ENCODE results near the gene RNF175. TPM values are rescaled to one million over a fixed set of nuclear protein-coding genes. Genes with fewer than 3 reads are reported as not detected.

RNF175 gene
- total RNA-seq, result 0.72 and 2.3 TPM in 2 replicates

- H3K4me3 ChIP-seq (ENCODE audit: low read depth, low read length), result peak within 1 kb of the TSS; percentile 49
- TF ChIP-seq, protein P1, sequence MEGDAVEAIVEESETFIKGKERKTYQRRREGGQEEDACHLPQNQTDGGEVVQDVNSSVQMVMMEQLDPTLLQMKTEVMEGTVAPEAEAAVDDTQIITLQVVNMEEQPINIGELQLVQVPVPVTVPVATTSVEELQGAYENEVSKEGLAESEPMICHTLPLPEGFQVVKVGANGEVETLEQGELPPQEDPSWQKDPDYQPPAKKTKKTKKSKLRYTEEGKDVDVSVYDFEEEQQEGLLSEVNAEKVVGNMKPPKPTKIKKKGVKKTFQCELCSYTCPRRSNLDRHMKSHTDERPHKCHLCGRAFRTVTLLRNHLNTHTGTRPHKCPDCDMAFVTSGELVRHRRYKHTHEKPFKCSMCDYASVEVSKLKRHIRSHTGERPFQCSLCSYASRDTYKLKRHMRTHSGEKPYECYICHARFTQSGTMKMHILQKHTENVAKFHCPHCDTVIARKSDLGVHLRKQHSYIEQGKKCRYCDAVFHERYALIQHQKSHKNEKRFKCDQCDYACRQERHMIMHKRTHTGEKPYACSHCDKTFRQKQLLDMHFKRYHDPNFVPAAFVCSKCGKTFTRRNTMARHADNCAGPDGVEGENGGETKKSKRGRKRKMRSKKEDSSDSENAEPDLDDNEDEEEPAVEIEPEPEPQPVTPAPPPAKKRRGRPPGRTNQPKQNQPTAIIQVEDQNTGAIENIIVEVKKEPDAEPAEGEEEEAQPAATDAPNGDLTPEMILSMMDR (conservative IDR thresholded peaks at IDR 0.05; ENCODE audit: low read depth, low read length), result no peak
- DNase-seq (ENCODE audit: low read depth), result no peak
Observed at GRCh38 chr4:153759407-153760316, at the start of gene RNF175. Gene RNF175 (minus strand): TSS chr4:153760024. CDS start chr4:153759862, 162 bp downstream.

DNA sequence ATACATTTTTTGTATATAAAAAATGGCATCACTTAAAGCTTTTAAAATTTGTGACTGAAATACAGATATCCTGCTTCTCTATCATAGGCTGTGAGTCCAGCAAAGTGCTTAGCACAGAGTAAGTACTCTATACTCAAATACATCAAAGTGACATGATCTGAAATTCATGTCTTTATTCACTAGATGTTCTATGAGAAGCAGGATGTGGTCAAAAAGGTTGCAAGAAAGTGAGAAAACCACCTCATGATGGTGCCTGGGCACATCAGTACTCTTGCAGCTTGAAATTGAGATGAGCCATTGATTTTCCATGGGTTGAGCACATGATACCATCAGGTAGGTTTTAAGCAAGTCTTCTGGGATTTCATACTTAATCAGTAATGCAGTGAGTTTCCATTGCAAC lies 49.5 kb upstream of the RNF175 start:
- DNase-seq (ENCODE audit: low read depth), result no peak
- TF ChIP-seq, protein P1 (conservative IDR thresholded peaks at IDR 0.05; ENCODE audit: low read depth, low read length), result no peak

DNA sequence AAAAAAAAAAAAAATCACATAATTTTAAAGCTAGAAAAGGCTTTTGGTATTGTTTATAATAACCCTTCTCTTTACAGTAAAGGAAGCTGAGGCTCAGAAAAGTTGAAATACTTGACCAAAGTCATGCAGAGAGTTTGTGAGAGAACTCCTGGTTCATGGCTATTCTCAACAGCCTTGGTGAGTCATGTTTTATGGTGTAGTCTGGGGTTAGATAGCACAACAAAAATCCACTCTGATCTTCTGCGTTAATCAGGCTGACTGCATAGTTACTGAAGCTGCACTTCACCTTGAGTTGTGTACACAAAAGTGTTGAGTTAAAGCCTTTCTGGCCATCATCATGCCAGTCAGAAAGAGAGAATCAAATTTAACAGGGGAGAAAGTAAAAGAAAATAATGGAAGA lies 48.4 kb upstream of the RNF175 start:
- TF ChIP-seq, protein P1 (conservative IDR thresholded peaks at IDR 0.05; ENCODE audit: low read depth, low read length), result no peak
- no peak overlapping the region for H3K4me3 ChIP-seq (ENCODE audit: low read depth, low read length)
- DNase-seq (ENCODE audit: low read depth), result no peak

More for the DNA sequence above, 49.5 kb upstream of the RNF175 start:
- no peak overlapping the region for H3K4me3 ChIP-seq (ENCODE audit: low read depth, low read length)

- H3K4me3 ChIP-seq (ENCODE audit: low read depth, low read length), result no peak overlapping the region
- no peak for DNase-seq (ENCODE audit: low read depth)
- TF ChIP-seq, protein P1 (conservative IDR thresholded peaks at IDR 0.05; ENCODE audit: low read depth, low read length), result no peak
Observed at GRCh38 chr4:153806073-153806472, 46.2 kb upstream of the RNF175 start.

DNA sequence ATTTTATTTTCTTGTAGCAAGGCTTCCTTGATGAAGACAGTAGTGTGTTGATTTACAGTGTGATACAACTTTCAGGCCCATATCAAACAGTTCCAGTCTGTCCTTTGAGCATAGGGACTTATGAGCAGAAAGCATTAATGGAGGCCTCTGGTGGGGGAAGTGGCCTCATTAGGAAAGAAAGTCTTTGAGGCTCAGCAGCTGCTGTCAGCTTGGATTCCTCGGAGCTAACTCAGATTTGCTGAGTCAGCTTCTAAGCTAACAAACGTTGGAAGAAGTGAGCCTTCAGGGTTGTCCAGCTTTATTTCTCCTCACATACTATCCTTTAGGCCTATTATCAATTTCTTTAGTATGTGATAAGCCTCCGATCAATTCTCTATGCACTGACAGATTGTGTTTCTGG lies 44.9 kb upstream of the RNF175 start:
- DNase-seq (ENCODE audit: low read depth), result no peak
- no peak overlapping the region for H3K4me3 ChIP-seq (ENCODE audit: low read depth, low read length)
- TF ChIP-seq, protein P1 (conservative IDR thresholded peaks at IDR 0.05; ENCODE audit: low read depth, low read length), result no peak

GRCh38 chr4:153799694-153800074 lies 39.9 kb upstream of the RNF175 start:
- DNase-seq (ENCODE audit: low read depth), result no peak
- TF ChIP-seq, protein P1 (conservative IDR thresholded peaks at IDR 0.05; ENCODE audit: low read depth, low read length), result no peak
- H3K4me3 ChIP-seq (ENCODE audit: low read depth, low read length), result no peak overlapping the region
